Neutrophil (primary cell): ENCODE measurements around the gene DPYD.

Experiments
- H3K27ac ChIP-seq: fragments of 200-600 bp; sonication (generic); 2 replicates; pipeline ENCODE4 v1.5.1; 2016; ENCODE audit warnings: mild to moderate bottlenecking, moderate library complexity
- H3K27me3 ChIP-seq: fragments of 200-600 bp; sonication (generic); 2 replicates; pipeline ENCODE4 v1.6.0; 2016; ENCODE audit warnings: mild to moderate bottlenecking
- H3K36me3 ChIP-seq: fragments of 200-600 bp; sonication (generic); 2 replicates; pipeline ENCODE4 v1.5.1; 2017
- H3K4me1 ChIP-seq, 2 experiments: fragments of 200-600 bp in 1 of 2; sonication (generic) in 1 of 2; 1 replicate in 1 of 2; 2 replicates in 1 of 2; pipeline versions ENCODE4 v1.5.1 to v1.6.1; 2013 to 2016; ENCODE audit warnings: low read depth in 1 of 2, low read length in 1 of 2, mild to moderate bottlenecking in 1 of 2, moderate library complexity in 1 of 2; ENCODE audit not compliant: control insufficient read depth in 1 of 2, insufficient read depth in 1 of 2
- H3K4me3 ChIP-seq, 2 experiments: fragments of 200-600 bp in 1 of 2; sonication (generic) in 1 of 2; 1 replicate in 1 of 2; 2 replicates in 1 of 2; pipeline ENCODE4 v1.5.1; 2013 to 2016; ENCODE audit warnings: low read depth in 1 of 2, low read length in 1 of 2, mild to moderate bottlenecking in 1 of 2, moderate library complexity in 1 of 2
- H3K9me3 ChIP-seq: fragments of 200-600 bp; sonication (generic); 2 replicates; pipeline ENCODE4 v1.5.1; 2016
- TF ChIP-seq, protein P1 (sequence below): fragments of 200-600 bp; sonication (generic); IDR thresholded peaks from 2 replicates; pipeline ENCODE4 v1.5.1; 2016; ENCODE audit warnings: antibody characterized with exemption

The DPYD gene

GRCh38 chr1:97770376-97770775 is 150.5 kb downstream of the DPYD start:
- no peaks in the 10 kb centered on the region for H3K27me3 ChIP-seq
- H3K9me3 ChIP-seq = no peaks in the 10 kb centered on the region
- no peaks in the 10 kb centered on the region for H3K36me3 ChIP-seq
- no peak overlapping the region for H3K27ac ChIP-seq
- no peak overlapping the region for H3K4me3 ChIP-seq
- TF ChIP-seq, protein P1, sequence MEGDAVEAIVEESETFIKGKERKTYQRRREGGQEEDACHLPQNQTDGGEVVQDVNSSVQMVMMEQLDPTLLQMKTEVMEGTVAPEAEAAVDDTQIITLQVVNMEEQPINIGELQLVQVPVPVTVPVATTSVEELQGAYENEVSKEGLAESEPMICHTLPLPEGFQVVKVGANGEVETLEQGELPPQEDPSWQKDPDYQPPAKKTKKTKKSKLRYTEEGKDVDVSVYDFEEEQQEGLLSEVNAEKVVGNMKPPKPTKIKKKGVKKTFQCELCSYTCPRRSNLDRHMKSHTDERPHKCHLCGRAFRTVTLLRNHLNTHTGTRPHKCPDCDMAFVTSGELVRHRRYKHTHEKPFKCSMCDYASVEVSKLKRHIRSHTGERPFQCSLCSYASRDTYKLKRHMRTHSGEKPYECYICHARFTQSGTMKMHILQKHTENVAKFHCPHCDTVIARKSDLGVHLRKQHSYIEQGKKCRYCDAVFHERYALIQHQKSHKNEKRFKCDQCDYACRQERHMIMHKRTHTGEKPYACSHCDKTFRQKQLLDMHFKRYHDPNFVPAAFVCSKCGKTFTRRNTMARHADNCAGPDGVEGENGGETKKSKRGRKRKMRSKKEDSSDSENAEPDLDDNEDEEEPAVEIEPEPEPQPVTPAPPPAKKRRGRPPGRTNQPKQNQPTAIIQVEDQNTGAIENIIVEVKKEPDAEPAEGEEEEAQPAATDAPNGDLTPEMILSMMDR = no peak
- no peaks in the 10 kb centered on the region for H3K4me1 ChIP-seq

- H3K27ac ChIP-seq = no peak overlapping the region
- no peaks in the 10 kb centered on the region for H3K9me3 ChIP-seq
- H3K4me1 ChIP-seq = peaks cover 0 to 5% of the 10 kb centered on the region in 2 experiments
- no peaks in the 10 kb centered on the region for H3K36me3 ChIP-seq
- H3K4me3 ChIP-seq = no peak overlapping the region
- no peaks in the 10 kb centered on the region for H3K27me3 ChIP-seq
- TF ChIP-seq, protein P1 = no peak
These were observed 153.5 kb downstream of the DPYD start for GRCh38 chr1:97767381-97767780.

- TF ChIP-seq, protein P1 = no peak
- Histone ChIP-seq H3K4me1 (peaks cover 0 to 5% of the 10 kb centered on the region in 2 experiments), H3K9me3 (no peaks in the 10 kb centered on the region), H3K36me3 (no peaks in the 10 kb centered on the region), H3K27me3 (no peaks in the 10 kb centered on the region), H3K4me3 (no peak overlapping the region), H3K27ac (no peak overlapping the region)
These were observed 155.8 kb downstream of the DPYD start for GRCh38 chr1:97764991-97765390.

GRCh38 chr1:97761637-97762036 is 159.2 kb downstream of the DPYD start:
- Histone ChIP-seq H3K27me3 (no peaks in the 10 kb centered on the region), H3K9me3 (no peaks in the 10 kb centered on the region), H3K36me3 (no peaks in the 10 kb centered on the region), H3K4me1 (peaks cover 0 to 5% of the 10 kb centered on the region in 2 experiments), H3K4me3 (no peak overlapping the region), H3K27ac (no peak overlapping the region)
- TF ChIP-seq, protein P1 = no peak

- TF ChIP-seq, protein P1 = no peak
- Histone ChIP-seq H3K36me3 (no peaks in the 10 kb centered on the region), H3K4me1 (peaks cover 0 to 5% of the 10 kb centered on the region in 2 experiments)
These were observed 161.8 kb downstream of the DPYD start for GRCh38 chr1:97759078-97759477.

More at GRCh38 chr1:97759078-97759477, 161.8 kb downstream of the DPYD start:
- H3K4me3 ChIP-seq = no peak overlapping the region
- no peaks in the 10 kb centered on the region for H3K9me3 ChIP-seq
- H3K27me3 ChIP-seq = no peaks in the 10 kb centered on the region
- H3K27ac ChIP-seq = no peak overlapping the region
